Hematopoietic multipotent progenitor cell treated with erythropoietin and hydrocortisone succinate and interleukin-3 and kit ligand, for 8 days (in vitro differentiated cells): ENCODE results near the gene MUC15.
"Not testable (repeated sequence)": the region's sequence is repeated elsewhere in the genome, so short reads cannot be mapped to it uniquely, and the experiment has no call there.

ENCODE experiments used
- DNase-seq: peaks from one replicate; pipeline ENCODE4 v3.0.0-alpha.2; 2015

The MUC15 gene, protein sequence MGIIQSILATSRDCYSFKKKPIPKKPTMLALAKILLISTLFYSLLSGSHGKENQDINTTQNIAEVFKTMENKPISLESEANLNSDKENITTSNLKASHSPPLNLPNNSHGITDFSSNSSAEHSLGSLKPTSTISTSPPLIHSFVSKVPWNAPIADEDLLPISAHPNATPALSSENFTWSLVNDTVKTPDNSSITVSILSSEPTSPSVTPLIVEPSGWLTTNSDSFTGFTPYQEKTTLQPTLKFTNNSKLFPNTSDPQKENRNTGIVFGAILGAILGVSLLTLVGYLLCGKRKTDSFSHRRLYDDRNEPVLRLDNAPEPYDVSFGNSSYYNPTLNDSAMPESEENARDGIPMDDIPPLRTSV

DNA sequence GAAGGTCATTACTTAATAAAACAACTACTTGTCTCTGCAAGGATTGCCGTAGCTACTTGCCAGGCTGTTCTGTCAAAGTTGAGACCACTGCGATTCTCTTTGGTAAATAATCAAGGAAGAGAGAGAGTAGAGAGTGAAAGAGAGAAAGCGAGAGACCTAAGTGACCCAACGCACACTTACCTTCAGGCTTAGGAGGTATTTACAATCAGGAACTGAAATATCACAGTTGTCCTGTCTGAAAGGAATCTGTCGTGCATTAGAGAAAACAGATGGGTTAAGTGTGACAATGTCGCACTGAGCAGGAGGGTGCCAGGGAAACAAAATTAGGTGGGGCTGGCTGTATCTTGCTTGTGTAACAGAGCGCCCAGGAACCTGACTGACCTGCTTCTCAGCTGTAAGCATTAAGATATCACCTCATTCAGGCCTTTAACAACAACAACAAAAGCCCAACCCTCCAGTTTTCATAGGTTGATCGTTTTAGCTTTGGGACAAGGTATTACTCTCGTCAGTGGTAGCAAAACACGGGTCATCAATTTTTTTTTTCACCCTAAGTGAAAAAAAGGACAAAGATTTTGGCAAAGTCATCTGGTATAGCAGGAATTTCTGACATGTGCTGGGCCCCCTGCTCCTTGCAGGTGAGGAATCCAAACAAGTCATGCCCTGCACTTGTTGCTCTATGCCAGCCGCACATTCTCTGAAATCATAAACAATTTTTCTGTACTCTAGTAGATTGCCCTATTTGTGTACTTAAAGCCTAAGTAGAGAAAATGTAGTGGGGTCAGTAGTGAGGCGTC lies at the start of gene MUC15:
Gene MUC15 (minus strand): TSS at position 403 of the 794 bp plus-strand sequence. CDS start 5,169 bp downstream, outside the sequence.
- no peak for DNase-seq

DNA sequence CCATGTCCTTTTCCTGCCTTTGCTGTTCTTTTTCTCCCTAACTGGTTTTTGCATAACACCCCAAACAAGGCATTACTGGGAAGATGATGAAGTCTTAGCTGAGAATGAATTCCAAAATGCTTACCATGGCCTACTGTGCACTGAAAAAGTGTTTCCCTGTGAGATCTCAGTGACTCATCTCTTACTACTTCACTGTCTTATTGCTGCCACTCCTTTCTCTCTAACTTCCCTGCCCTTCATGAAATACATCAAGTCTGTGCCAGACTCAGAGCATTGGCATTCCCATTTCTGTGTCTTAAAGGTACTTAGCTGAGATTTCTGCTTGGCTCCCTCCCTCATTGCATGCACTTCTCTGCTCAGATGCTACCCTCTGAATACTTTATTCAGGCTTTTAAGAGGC lies 49.1 kb upstream of the MUC15 start:
- DNase-seq, result no peak

DNA sequence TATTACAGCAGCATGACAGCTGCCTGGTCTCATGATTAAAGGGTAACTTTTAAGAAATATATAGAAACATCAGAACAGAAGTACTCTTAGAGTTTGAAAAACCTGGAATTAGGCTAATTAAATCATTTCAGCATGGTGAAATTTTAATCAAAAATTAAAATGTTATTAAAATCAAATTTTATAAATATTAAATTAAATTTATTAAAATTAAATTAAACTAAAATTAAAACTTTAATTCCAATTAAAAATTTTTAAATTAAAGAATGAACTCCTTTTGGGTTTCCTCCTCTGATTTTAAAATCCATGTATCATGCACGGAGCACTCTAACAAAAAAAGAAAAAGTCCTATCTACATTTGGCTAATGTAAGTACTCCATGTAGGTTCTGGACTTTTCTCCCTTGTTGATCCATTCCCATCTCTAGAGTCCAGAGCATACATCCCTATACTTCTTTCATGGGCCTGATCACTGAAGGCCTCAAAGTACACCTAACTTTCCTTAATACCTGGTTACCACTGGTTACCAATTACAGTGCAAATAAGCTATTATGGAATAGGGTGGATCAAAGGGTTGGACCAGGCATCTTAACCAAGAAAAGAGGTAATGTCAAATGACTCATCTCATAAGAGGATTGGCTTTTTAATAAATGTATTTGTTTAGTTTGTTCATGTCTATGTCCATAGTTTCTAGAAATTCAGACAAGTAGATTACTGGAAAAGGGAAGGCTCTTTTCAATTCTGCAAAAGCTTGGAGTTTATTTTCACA lies 48.4 kb upstream of the MUC15 start:
- no peak for DNase-seq

DNA sequence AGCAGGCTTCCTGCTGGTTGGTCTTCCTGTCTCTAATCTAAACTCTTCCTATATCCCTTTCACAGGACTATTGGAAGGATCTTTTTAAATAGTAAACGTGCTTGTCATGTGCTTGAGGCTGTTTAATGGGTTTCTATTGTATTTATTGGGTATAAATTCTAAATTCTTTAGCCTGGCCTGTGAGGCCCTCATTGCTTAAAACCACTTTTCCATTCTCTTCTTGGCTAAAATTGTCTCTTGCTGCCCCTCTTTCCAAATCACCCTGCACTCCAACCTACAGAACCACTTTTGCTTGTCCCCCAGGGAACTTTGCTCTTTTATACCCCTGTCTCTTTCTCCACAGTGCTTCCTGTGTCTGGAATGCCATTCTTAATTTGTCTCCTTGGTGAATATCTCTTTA lies 46.4 kb upstream of the MUC15 start:
- no peak for DNase-seq

DNA sequence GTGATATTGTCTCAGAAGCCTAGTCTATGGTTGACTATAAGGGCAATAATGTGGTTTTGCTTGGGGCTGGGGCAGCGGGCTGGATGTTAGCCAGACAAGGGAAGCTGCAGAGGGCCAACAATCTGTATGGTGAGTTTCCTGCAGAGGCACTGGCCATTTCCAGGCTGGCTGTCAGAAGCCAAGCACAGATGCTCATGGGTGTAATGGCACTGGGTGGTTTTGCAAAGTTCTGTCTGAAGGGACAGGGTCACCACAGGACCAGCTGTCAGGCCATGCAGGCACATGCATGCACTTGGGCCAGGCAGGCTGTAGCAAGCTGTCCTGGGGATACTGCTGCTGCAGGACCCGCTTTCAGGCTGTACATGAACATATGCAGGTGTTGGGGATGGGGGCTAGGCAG lies 41.7 kb upstream of the MUC15 start:
- DNase-seq, result no peak

DNA sequence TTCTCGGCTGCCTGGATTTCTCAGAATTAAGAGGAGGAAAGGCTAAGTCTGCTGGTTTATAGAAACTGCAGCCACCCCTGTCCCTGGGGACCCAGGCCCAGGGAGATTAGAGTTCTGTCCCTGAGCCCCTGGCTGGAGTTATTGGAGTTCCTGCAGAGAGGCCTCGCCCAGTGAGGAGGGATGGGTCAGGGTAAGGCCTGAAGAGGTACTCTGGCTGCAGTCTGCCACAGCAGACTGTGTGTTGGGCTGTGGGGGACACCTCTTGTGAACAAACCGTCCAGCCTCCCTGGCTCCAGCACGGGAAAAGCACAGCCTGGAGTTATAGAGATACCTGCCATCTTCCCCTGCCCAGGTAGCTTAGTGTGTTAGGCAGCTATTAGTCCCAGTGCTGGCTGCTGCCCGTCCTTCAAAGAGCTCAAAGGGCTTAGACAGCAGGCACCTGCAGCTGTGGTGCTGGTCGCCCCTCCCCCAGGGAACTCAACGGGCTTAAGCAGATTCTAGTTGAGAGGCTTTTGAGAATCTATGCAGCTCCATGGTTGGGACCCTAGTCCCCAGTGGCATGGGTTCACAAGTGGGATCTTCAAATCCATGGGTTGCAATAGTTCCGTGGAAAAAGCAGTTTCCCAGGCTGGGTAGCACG lies 36.6 kb upstream of the MUC15 start:
- no peak for DNase-seq

DNA sequence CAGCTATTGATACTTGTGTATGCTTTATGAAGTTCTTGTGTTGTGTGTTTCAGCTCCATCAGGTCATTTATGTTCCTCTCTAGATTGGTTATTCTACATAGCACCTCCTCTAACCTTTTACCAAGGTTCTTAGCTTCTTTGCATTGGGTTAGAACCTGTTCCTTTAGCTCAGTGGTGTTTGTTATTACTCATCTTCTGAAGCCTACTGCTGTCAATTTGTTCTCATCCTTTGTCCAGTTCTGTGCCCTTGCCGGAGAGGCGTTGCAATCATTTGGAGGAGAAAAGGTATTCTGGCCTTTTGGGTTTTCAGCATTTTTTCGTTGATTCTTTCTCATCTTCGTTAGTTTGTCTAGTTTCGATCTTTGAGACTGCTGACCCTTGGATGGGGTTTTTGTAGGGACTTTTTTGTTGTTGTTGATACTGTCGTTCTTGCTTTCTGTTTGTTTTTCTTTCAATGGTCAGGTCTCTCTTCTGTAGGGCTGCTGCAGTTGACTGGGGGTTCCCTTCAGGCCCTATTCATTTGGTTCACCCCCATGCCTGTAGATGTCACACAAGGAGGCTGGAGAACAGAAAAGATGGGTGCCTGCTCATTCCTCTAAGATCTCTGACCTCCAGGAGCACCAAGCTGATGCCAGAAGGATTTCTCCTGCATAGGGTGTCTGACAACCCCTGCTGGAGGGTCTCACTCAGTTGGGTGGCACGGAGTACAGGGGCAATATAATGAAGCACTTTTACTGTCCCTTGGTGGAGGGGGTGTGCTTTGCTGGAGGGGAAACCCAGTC lies 35.9 kb upstream of the MUC15 start:
- DNase-seq, result no peak

DNA sequence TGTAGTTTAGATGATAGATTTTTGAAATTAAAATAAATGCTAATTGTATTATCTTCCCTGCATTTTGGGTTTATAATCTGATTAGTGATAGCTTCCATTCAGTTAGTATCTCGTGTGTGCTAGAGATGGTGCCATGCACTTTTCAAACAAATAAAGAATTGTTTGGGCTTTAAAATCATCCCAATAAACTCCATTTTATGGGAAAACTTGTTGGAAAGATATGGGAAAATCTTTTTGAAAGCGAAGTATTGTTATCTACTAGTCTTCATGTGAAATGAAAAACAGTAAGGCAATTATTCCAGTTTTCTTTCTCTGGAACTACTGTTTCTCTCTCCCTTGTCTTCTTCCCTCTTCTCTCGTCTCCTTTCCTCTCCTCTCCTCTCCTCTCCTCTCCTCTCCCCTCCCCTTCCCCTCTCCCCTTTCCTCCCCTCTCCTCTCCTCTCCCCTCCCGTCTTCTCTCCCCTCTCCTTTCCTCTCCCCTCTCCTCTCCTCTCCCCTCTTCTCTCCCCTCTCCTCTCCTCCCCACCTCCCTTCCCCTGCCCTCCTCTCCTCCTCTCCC lies 27.9 kb upstream of the MUC15 start:
- DNase-seq, result no peak

DNA sequence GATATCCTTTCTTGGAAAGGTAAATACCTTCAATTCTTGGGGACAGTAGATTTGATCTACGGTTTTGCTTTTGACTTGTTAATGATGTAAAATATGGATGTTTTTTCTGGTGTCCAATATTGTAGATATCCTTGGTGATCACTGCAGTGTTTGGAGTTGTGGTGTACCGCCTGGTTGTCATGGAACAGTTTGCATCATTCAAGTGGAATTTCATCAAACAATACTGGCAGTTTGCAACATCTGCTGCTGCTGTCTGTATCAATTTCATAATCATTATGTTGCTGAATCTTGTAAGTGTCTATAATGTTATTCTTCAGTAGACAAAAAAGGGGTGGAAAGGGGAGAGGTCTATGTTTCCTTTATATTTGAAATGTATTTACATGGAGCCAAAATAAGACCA lies 27.4 kb upstream of the MUC15 start:
- DNase-seq, result no peak

DNA sequence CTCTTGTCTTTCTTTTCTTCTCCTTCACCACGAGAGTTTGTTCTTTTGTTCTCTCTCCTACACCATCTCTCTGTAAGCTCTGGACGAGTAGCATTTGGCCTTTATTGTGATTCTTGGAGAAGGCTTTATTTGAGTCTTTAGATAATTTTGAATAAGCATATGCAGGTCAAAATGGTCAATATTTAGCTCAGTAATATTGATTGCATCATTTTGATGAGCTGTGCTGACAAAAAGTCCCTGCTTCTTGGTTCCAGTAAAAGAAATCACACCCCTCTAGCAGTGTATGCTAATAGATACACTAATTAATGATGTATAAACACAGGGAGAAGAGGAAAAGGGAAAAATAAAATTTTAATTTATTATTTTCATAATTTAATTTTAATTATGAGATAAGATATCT lies 25.8 kb upstream of the MUC15 start:
- no peak for DNase-seq

DNA sequence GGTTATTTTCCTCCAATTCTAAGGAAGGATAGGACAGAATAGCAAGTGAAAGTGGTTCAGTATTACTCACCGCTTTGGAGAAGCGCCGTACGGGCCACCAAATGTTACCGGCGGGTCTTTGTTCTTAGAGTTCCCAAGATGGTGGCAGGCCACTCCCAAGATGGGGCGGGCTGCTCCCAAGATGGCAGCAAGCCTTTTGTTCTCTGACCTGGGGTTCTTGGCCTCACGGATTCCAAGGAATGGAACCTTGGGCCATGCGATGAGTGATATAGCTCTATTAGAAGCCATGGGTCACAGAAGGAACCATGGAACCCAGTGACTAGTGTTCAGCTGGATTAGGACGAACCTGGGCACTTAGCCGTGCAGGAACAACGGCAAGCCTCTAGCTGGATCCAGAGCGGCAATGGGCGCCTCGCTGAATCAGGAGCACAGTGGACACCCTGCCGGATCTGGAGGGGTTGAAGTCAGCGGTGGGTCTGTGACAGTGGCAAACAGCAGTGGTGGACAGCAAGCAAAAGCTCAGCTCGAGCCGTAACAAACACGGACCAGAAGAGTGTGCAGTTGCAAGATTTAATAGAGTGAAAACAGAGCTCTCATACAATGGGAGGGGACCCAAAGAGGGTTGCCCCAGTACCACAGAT lies 25.1 kb upstream of the MUC15 start:
- not testable (repeated sequence) for DNase-seq

DNA sequence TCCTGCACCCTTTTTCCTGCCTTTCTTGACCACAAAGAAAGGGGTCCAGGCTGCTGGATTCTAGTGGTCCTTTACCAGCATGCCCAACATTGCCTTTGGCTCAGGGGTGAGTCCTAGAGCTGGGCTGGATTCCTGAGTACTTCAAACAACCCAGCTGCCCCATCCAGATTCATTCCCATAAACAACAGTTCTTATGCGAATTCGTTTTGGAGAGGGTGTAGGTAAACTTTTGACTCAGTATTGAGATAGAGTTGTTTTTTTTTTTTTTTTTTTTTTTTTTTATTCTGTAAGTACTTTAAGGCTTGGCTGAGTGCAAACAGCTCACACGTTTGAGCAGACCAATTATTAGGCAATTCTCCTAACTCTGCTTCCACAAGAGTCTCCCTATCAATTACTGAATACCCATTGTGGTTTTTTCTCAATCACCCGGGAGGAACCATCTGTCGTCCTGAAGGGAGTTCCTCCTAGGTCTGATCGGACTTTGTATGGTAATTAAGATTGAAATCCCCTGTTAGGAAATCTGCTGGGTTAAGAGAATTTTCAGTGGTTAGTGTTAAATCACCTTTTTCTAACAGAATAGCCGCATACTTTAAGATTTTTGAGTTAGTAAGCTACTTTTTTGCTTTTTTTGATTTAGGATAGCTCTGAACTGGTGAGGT lies 23.3 kb upstream of the MUC15 start:
- not testable (repeated sequence) for DNase-seq

DNA sequence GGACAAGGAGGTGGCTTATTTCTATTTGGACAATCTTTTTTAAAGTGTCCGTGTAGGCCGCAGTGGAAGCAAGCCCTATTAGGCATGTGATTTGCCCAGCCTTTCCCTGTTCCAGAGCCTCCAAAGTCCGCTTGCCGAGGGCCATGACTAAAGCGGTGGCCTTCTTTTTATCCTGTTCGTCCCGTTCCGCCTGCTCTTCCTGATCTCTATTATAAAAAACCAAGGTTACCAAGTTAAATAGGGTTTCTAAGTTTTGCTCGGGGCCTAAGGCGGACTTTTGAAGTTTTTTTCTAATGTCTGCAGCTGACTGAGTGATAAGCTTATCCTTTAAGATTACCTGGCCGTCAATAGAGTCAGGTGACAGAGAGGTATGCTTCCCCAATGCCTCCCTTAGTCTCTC lies 21.6 kb upstream of the MUC15 start:
- DNase-seq, result no peak

DNA sequence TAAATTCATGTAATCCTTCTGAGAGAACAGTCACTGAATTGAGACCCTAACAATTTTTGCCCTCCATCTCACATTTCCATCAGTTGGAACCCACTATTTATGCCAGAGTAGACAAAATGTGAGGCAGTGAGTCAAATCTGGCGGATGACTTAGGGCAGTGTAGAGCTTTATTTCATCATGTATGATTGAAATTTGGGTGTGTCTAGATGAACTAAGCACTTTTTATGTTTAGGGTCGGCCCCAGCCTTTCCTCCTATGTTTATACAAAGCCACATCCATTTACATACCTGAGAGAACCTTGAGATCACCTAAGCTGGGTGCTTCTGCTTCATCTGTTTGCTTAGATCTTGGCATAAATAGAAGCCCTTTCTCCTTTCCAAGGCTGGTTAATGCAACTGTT lies 15.0 kb upstream of the MUC15 start:
- DNase-seq, result no peak

DNA sequence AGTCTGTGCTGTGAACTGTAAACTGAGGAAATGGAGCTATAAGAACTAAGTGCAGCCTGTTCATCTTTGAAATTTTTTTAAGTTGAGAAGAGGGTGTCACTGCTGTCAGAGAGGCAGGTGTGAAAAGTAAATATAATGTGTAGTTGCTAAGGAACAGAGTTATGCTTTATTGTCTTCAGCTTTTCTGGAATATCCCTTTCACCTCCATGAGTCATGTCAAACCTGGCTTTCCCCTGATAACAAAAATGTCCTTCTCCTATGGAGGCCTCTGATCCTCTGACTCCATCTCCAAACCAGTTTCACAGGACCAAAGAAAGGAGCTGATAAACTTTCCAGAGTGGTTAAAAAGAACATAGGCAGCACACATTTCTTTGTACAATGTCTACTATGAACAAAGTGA lies 12.8 kb upstream of the MUC15 start:
- no peak for DNase-seq

DNA sequence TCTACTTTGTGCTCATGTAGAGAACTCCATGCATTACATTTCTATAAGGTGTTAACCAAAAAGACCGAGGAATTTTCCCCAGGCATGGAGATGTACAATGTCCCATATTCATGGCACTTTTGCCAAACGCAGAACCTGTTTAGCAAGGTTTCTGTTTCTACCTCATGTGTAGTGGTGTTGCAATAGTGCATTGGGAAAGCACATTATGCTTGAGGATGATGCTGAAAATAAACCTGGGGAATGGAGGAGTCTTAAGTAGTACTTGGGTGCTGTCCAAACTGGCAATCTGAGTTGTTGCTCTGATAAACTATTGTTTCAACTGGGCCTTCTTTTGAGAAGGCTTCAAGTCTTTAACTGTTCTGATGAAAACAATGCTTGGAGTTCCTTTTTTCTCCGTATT lies 11.5 kb upstream of the MUC15 start:
- DNase-seq, result no peak

DNA sequence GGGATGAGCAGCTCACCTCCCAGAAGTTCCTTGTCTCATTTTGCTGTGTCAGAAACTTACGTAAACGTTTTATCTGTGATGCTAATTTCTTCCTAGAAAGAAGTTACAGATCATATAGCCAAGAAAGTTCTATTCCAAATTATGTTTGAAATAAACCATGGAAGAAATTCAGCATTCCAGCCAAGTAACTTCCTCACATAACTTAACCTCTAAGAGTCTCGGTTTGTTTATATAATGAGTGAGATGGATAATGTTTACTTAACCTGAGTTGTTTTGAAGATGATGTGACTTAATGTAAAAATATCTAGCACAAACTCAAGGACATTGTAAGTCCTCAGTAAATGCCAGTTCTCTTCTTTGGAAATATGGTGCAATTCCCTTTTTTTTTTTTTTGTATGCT lies 8.9 kb upstream of the MUC15 start:
- no peak for DNase-seq

DNA sequence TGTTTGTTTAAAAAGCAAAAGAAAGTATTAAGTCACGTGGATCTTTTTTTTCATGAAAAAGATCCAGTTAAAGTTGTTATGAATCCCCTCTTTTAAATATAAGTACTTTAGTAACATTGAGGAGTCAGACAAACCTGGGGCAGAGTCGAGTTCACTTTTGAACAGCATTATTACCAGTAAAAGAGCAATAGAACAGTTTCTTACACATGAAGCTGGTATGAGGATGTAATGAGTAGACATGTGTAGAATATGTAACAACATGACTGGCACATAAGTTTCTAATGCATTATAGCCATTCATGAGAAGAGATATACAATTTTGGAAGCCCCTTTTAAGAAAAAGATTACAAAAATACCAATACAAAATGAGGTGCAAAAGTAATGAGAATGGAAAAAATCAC lies 7.6 kb upstream of the MUC15 start:
- DNase-seq, result no peak

DNA sequence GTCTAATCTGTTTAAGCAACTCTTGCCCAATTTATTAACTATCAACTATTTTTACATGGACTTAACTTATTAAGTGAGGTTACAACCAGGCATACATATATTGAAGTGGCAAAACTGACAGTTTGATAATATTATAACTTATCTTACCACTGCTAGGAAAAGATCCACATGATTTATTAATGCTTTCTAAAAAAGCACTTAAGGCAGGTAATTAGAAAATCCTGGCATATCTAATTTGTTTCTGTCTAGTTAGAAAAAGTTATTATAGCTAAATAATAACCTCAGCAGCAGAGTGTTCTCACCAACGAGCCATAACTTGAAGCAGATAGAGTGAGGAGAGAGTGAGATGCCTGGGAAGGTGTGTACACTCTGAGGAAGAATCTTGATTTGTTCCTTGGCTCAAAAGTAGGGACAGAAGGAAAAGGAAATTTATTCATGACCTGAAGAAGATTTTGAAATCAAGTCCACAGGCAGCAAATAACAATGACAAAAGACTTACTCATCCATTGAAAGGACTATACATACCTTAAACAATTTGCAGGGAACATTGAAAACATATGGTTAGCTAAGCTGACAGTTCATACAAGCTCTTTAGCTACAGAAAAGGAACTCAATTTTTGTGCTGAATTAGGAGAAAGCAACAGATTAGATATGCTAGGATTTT lies 7.1 kb upstream of the MUC15 start:
- no peak for DNase-seq

DNA sequence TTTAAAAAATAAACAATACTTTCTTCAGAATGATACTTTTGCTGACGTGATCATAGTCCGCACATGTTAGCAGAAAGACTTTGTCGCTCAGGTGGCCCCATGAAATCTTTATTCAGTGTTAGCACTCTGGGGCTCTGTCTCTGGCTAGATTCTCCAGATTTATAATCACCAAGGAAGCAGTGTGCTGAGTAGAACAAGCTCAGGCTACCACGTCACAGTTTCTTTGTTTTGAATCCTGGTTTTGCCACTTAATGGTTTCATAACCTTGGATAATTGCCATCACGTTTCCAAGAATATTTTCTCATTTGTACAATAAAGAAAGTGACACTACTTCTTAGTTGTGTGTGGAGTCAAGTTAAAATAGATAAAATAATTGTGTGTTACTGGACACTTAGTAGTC lies 3.9 kb upstream of the MUC15 start:
- no peak for DNase-seq
